ENCODE data around the gene DIAPH3. TPM values are rescaled to one million over a fixed set of nuclear protein-coding genes. Genes with fewer than 3 reads are reported as not detected.
"Not testable (repeated sequence)": the region's sequence is repeated elsewhere in the genome, so short reads cannot be mapped to it uniquely, and the experiment has no call there.

DIAPH3 gene
- polyA plus RNA-seq, 6 donors from 2014 or later: not detected

DNA sequence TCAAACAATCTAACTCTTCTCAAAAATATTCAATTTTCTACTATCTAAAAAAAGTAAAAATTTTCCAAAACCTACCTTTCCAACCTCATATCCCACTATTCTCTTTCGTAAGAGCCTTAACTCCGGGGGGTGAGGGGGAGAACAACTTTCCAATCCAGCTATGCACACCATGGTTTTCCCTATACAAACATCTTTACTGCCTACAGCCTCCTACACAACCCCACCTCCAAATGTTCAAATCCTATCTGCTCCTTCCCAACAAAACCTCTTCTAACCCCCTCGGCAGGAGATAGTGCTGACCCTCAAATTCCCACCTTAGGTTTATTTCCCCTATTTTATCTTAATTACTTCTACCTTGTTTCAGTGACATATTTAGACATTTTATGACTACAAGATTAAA is 102.0 kb downstream of the DIAPH3 start:
- Mint-ChIP-seq H3K36me3 (no peaks in the 10 kb centered on the region), H3K9me3 (no peaks in the 10 kb centered on the region), H3K27me3 (no peaks in the 10 kb centered on the region), H3K27ac (no peak overlapping the region), H3K4me3 (no peak overlapping the region), H3K4me1 (no peaks in the 10 kb centered on the region)
- no peak for DNase-seq
- ATAC-seq (ENCODE audit: low read depth in 2 of 2): no peak

- ATAC-seq (ENCODE audit: low read depth in 2 of 2): no peak
- DNase-seq: no peak
- Mint-ChIP-seq H3K27me3 (no peaks in the 10 kb centered on the region), H3K9me3 (no peaks in the 10 kb centered on the region), H3K4me3 (no peak overlapping the region), H3K4me1 (no peaks in the 10 kb centered on the region), H3K27ac (no peak overlapping the region), H3K36me3 (no peaks in the 10 kb centered on the region)
Measured at GRCh38 chr13:60051754-60052285, 111.9 kb downstream of the DIAPH3 start.

- ATAC-seq (ENCODE audit: low read depth in 2 of 2); H3K4me3 Mint-ChIP-seq; H3K36me3 Mint-ChIP-seq; DNase-seq; H3K27me3 Mint-ChIP-seq; H3K9me3 Mint-ChIP-seq; H3K27ac Mint-ChIP-seq; H3K4me1 Mint-ChIP-seq: not testable (repeated sequence)
Measured at GRCh38 chr13:60048353-60048752, 115.4 kb downstream of the DIAPH3 start.

GRCh38 chr13:60047918-60048317 is 115.8 kb downstream of the DIAPH3 start:
- no peak overlapping the region for H3K27ac Mint-ChIP-seq
- DNase-seq (no peak), ATAC-seq (ENCODE audit: low read depth in 2 of 2) (no peak)
- peaks cover 0 to 2% (median 0%) of the 10 kb centered on the region in 7 donors for H3K9me3 Mint-ChIP-seq
- H3K27me3 Mint-ChIP-seq: no peaks in the 10 kb centered on the region
- H3K36me3 Mint-ChIP-seq: no peaks in the 10 kb centered on the region
- no peak overlapping the region for H3K4me3 Mint-ChIP-seq
- no peaks in the 10 kb centered on the region for H3K4me1 Mint-ChIP-seq

- no peaks in the 10 kb centered on the region for H3K36me3 Mint-ChIP-seq
- no peaks in the 10 kb centered on the region for H3K4me1 Mint-ChIP-seq
- H3K27me3 Mint-ChIP-seq: no peaks in the 10 kb centered on the region
- no peak overlapping the region for H3K27ac Mint-ChIP-seq
- ATAC-seq (ENCODE audit: low read depth in 2 of 2) (no peak), DNase-seq (no peak)
- peaks cover 0 to 2% (median 0%) of the 10 kb centered on the region in 7 donors for H3K9me3 Mint-ChIP-seq
- H3K4me3 Mint-ChIP-seq: no peak overlapping the region
Measured at GRCh38 chr13:60044321-60044720, 119.4 kb downstream of the DIAPH3 start.

DNA sequence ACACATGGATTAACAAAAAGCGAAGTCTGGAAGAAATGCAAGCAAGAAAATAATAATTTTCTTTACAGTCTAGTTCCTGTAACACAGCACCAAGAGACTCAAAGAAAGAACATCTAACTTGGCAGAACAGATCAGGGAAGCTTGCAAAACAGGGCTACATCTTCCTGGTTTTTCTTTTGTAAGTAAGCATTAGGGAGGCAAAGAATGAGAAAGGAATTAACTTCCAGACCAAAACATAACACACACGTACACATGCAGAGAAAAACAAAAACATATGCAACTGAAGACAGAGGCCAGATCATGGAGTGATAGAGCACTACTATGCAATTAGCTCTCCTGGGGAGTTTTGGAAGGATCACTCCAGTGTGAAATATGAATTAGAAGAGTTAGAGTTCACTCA is 120.5 kb downstream of the DIAPH3 start:
- no peaks in the 10 kb centered on the region for H3K36me3 Mint-ChIP-seq
- ATAC-seq (ENCODE audit: low read depth in 2 of 2) (no peak), DNase-seq (no peak)
- H3K4me3 Mint-ChIP-seq: no peak overlapping the region
- no peaks in the 10 kb centered on the region for H3K27me3 Mint-ChIP-seq
- H3K9me3 Mint-ChIP-seq: peaks cover 0 to 2% (median 0%) of the 10 kb centered on the region in 7 donors
- H3K27ac Mint-ChIP-seq: no peak overlapping the region
- no peaks in the 10 kb centered on the region for H3K4me1 Mint-ChIP-seq

DNA sequence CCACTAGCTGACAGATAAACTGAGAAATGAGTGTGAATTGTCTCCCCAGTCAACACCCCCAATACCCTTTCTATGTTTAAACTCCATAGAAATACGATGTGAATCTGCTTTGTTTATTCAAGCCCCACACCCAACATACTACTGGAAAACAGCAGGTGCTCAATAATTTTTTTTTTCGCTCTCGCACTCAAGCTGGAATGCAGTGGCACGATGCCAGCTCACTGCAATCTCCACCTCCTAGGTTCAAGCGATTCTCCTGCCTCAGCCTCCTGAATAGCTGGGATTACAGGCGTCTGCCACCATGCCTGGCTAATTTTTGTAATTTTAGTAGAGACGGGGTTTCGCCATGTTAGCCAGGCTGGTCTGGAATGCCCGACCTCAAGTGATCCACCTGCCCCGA is 123.1 kb downstream of the DIAPH3 start:
- H3K36me3 Mint-ChIP-seq; ATAC-seq (ENCODE audit: low read depth in 2 of 2); DNase-seq; H3K9me3 Mint-ChIP-seq; H3K4me1 Mint-ChIP-seq; H3K27me3 Mint-ChIP-seq; H3K4me3 Mint-ChIP-seq; H3K27ac Mint-ChIP-seq: not testable (repeated sequence)

DNA sequence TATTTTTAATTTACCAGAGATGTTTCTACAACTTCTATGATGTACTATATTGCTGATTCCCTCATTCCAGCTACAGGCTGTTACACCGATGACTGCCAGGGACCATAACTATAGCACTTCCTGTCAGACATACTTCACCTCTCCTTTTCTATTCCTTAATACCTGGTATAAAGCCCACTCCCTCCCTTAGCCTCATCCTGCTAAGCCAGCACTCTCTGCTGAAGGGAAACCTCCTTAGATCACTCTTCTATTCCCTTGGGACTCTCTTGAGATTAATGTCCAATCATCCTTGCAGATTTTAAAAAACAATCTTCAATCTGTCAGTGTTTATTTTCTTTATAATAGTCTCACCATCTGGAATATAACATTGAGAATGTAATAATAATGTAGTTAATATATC is 127.9 kb downstream of the DIAPH3 start:
- no peak for DNase-seq
- Mint-ChIP-seq H3K4me1 (no peaks in the 10 kb centered on the region), H3K4me3 (no peak overlapping the region), H3K27ac (no peak overlapping the region), H3K9me3 (no peaks in the 10 kb centered on the region), H3K36me3 (no peaks in the 10 kb centered on the region), H3K27me3 (no peaks in the 10 kb centered on the region)
- no peak for ATAC-seq (ENCODE audit: low read depth in 2 of 2)

- Mint-ChIP-seq H3K4me1 (no peaks in the 10 kb centered on the region), H3K4me3 (no peak overlapping the region), H3K27me3 (no peaks in the 10 kb centered on the region), H3K9me3 (peaks cover 0 to 8% (median 0%) of the 10 kb centered on the region in 7 donors), H3K27ac (peak overlapping the region in 1 of 6 donors; percentile 58), H3K36me3 (no peaks in the 10 kb centered on the region)
- no peak for DNase-seq
- ATAC-seq (ENCODE audit: low read depth in 2 of 2): no peak
Measured at GRCh38 chr13:60032851-60033250, 130.9 kb downstream of the DIAPH3 start.

DNA sequence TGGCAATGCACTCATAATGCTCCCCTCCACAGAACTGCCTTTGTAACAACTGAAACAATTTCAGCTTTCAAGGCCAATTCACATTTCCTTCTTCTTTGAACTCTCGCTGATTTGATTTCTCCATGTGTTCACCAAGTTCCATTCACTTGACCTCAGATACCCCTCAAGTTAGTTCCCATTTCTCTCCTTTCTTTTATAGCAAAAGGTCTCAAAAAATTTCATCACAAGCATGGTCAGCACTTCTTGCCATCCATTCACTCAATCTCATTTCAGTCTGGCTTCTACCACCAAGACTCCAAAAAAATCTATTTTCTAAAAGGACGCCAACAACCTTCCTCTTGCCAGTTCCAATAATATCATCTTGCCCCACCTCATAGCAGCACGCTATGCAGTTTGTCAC is 135.7 kb downstream of the DIAPH3 start:
- H3K4me3 Mint-ChIP-seq: no peak overlapping the region
- peaks cover 0 to 14% (median 9%) of the 10 kb centered on the region in 7 donors for H3K9me3 Mint-ChIP-seq
- H3K27me3 Mint-ChIP-seq: no peaks in the 10 kb centered on the region
- no peak for ATAC-seq (ENCODE audit: low read depth in 2 of 2)
- no peak for DNase-seq
- H3K36me3 Mint-ChIP-seq: peaks cover 6 to 7% of the 10 kb centered on the region in 2 donors
- H3K4me1 Mint-ChIP-seq: no peaks in the 10 kb centered on the region
- H3K27ac Mint-ChIP-seq: no peak overlapping the region

GRCh38 chr13:60026286-60026685 is 137.4 kb downstream of the DIAPH3 start:
- H3K27ac Mint-ChIP-seq: no peak overlapping the region
- H3K4me3 Mint-ChIP-seq: no peak overlapping the region
- DNase-seq (no peak), ATAC-seq (ENCODE audit: low read depth in 2 of 2) (no peak)
- no peaks in the 10 kb centered on the region for H3K27me3 Mint-ChIP-seq
- no peaks in the 10 kb centered on the region for H3K4me1 Mint-ChIP-seq
- H3K36me3 Mint-ChIP-seq: peaks cover 7% of the 10 kb centered on the region in 2 donors
- peaks cover 0 to 19% (median 9%) of the 10 kb centered on the region in 7 donors for H3K9me3 Mint-ChIP-seq

- Mint-ChIP-seq H3K27ac (no peak overlapping the region), H3K9me3 (peaks cover 4 to 18% (median 12%) of the 10 kb centered on the region in 7 donors), H3K36me3 (peaks cover 7 to 13% of the 10 kb centered on the region in 2 donors), H3K4me3 (no peak overlapping the region), H3K4me1 (peaks cover 0 to 11% (median 3%) of the 10 kb centered on the region in 3 donors), H3K27me3 (no peaks in the 10 kb centered on the region)
- DNase-seq (no peak), ATAC-seq (ENCODE audit: low read depth in 2 of 2) (no peak)
Measured at GRCh38 chr13:60020288-60020687, 143.4 kb downstream of the DIAPH3 start.

- Mint-ChIP-seq H3K36me3 (peaks cover 4 to 11% of the 10 kb centered on the region in 2 donors), H3K27me3 (no peaks in the 10 kb centered on the region), H3K4me1 (peaks cover 0 to 11% (median 3%) of the 10 kb centered on the region in 3 donors), H3K27ac (no peak overlapping the region), H3K4me3 (peak overlapping the region in 1 of 8 donors; percentile 2), H3K9me3 (peaks cover 4 to 14% (median 10%) of the 10 kb centered on the region in 7 donors)
- ATAC-seq (ENCODE audit: low read depth in 2 of 2) (no peak), DNase-seq (no peak)
Measured at GRCh38 chr13:60019119-60019993, 144.4 kb downstream of the DIAPH3 start.

GRCh38 chr13:60018536-60018935 is 145.2 kb downstream of the DIAPH3 start:
- H3K27me3 Mint-ChIP-seq: no peaks in the 10 kb centered on the region
- peaks cover 0 to 6% of the 10 kb centered on the region in 2 donors for H3K36me3 Mint-ChIP-seq
- ATAC-seq (ENCODE audit: low read depth in 2 of 2) (no peak), DNase-seq (no peak)
- H3K4me3 Mint-ChIP-seq: peak overlapping the region in 1 of 8 donors; percentile 10
- H3K27ac Mint-ChIP-seq: no peak overlapping the region
- peaks cover 0 to 11% (median 3%) of the 10 kb centered on the region in 3 donors for H3K4me1 Mint-ChIP-seq
- H3K9me3 Mint-ChIP-seq: peaks cover 0 to 9% (median 6%) of the 10 kb centered on the region in 7 donors
